Measurements from ENCODE around the gene EMILIN2. TPM values are rescaled to one million over a fixed set of nuclear protein-coding genes. Genes with fewer than 3 reads are reported as not detected.
A peak's percentile ranks its signal among the peaks of the same experiment; 100 is the strongest.

Gene EMILIN2
- total and polyA plus RNA-seq, 2 donors (not counting 1 experiment from before 2014, with no cell fraction given) = 2.5 to 48.2 TPM

GRCh38 chr18:2909431-2910140 lies 62.8 kb downstream of the EMILIN2 start:
- 95% methylated on average over 19 of the region's 22 CpGs for WGBS (ENCODE audit: insufficient coverage)
- Histone ChIP-seq H2AFZ (ENCODE audit: insufficient read depth, low read depth, low read length, poor library complexity, severe bottlenecking) (no peak overlapping the region), H3K4me1 (ENCODE audit: control insufficient read depth in 2 of 2, insufficient read depth in 2 of 2, low read length in 2 of 2) (peaks cover 4 to 17% of the 10 kb centered on the region in 2 donors), H4K20me1 (ENCODE audit: control insufficient read depth, insufficient read depth, low read length, poor library complexity, severe bottlenecking) (no peaks in the 10 kb centered on the region), H3K4me3 (ENCODE audit: control extremely low read depth in 1 of 5, extremely low read depth in 1 of 5, insufficient read depth in 1 of 5, low read depth in 2 of 5, low read length in 4 of 5) (no peak overlapping the region), H3K27me3 (replicated peaks in 1 of 4; ENCODE audit: control extremely low read depth in 1 of 4, control insufficient read depth in 3 of 4, insufficient read depth in 4 of 4, low read length in 3 of 4) (peaks cover 0 to 5% (median 2%) of the 10 kb centered on the region in 4 experiments), H3K36me3 (replicated peaks in 1 of 2; ENCODE audit: control extremely low read depth in 1 of 2, control insufficient read depth in 1 of 2, extremely low read depth in 1 of 2, insufficient read depth in 2 of 2, low read length in 1 of 2) (peaks cover 0 to 12% of the 10 kb centered on the region in 2 experiments), H3K27ac (ENCODE audit: low read length in 2 of 2) (no peak overlapping the region), H3K9me3 (ENCODE audit: control extremely low read depth in 1 of 3, control insufficient read depth in 2 of 3, insufficient read depth in 1 of 3, low read length in 2 of 3) (peaks cover 0 to 4% (median 0%) of the 10 kb centered on the region in 3 donors), H3K79me2 (ENCODE audit: control insufficient read depth, insufficient read depth, low read length) (no peaks in the 10 kb centered on the region), H3K4me2 (replicated peaks; ENCODE audit: low read depth, low read length, poor library complexity, severe bottlenecking) (no peak overlapping the region), H3K9ac (ENCODE audit: low read length) (no peak overlapping the region)
- ChIA-PET CTCF (interaction anchor here (0.6 kb wide), 1 partner anchor 67 kb away, joined by 3 read pairs; no protein-coding TSS in a partner anchor), POLR2A (no interaction called here)
- Mint-ChIP-seq H3K4me3 (no peak overlapping the region), H3K4me1 (peaks cover 27% of the 10 kb centered on the region), H3K9me3 (ENCODE audit: insufficient read depth) (no peaks in the 10 kb centered on the region), H3K27ac (peak overlapping the region; percentile 1), H3K27me3 (no peaks in the 10 kb centered on the region)
- no peak for TF ChIP-seq CTCF (IDR thresholded peaks at IDR 0.05)
- no peak for DNase-seq
- ATAC-seq (ENCODE audit: low read depth) = no peak
- intact Hi-C loops (cut with micrococcal nuclease) = loop anchor here (5.0 to 10.0 kb wide), 2 partner anchors 62 to 105 kb away; partner anchors contain the start of gene EMILIN2

- H3K9me3 Mint-ChIP-seq (ENCODE audit: insufficient read depth) = no peaks in the 10 kb centered on the region
- DNase-seq (no peak), ATAC-seq (ENCODE audit: low read depth) (no peak)
- TF ChIP-seq EZH2 (IDR thresholded peaks at IDR 0.05; ENCODE audit: borderline replicate concordance, insufficient read depth, low read depth, low read length, poor library complexity, severe bottlenecking) (no peak), CTCF (IDR thresholded peaks at IDR 0.05) (no peak)
- no peak overlapping the region for H3K27ac Mint-ChIP-seq
- intact Hi-C loops (cut with micrococcal nuclease) = no loop called here
- peaks cover 27% of the 10 kb centered on the region for H3K4me1 Mint-ChIP-seq
- CTCF ChIA-PET = interaction anchor here (0.6 kb wide), 1 partner anchor 67 kb away, joined by 3 read pairs; no protein-coding TSS in a partner anchor
- H3K4me3 ChIP-seq (ENCODE audit: control extremely low read depth in 1 of 5, extremely low read depth in 1 of 5, insufficient read depth in 1 of 5, low read depth in 2 of 5, low read length in 4 of 5) = no peak overlapping the region
- peaks cover 0 to 5% (median 2%) of the 10 kb centered on the region in 4 experiments for H3K27me3 ChIP-seq (replicated peaks in 1 of 4; ENCODE audit: control extremely low read depth in 1 of 4, control insufficient read depth in 3 of 4, insufficient read depth in 4 of 4, low read length in 3 of 4)
- no peaks in the 10 kb centered on the region for H4K20me1 ChIP-seq (ENCODE audit: control insufficient read depth, insufficient read depth, low read length, poor library complexity, severe bottlenecking)
- H3K27me3 Mint-ChIP-seq = no peaks in the 10 kb centered on the region
- H3K9ac ChIP-seq (ENCODE audit: low read length) = no peak overlapping the region
- no peak overlapping the region for H3K4me2 ChIP-seq (replicated peaks; ENCODE audit: low read depth, low read length, poor library complexity, severe bottlenecking)
- H3K36me3 ChIP-seq (replicated peaks in 1 of 2; ENCODE audit: control extremely low read depth in 1 of 2, control insufficient read depth in 1 of 2, extremely low read depth in 1 of 2, insufficient read depth in 2 of 2, low read length in 1 of 2) = peaks cover 0 to 12% of the 10 kb centered on the region in 2 experiments
- no peak overlapping the region for H3K27ac ChIP-seq (ENCODE audit: low read length in 2 of 2)
- peaks cover 4 to 17% of the 10 kb centered on the region in 2 donors for H3K4me1 ChIP-seq (ENCODE audit: control insufficient read depth in 2 of 2, insufficient read depth in 2 of 2, low read length in 2 of 2)
- no peaks in the 10 kb centered on the region for H3K79me2 ChIP-seq (ENCODE audit: control insufficient read depth, insufficient read depth, low read length)
- 98% methylated on average over 9 of the region's 10 CpGs for WGBS (ENCODE audit: insufficient coverage)
- POLR2A ChIA-PET = no interaction called here
- peaks cover 0 to 4% (median 0%) of the 10 kb centered on the region in 3 donors for H3K9me3 ChIP-seq (ENCODE audit: control extremely low read depth in 1 of 3, control insufficient read depth in 2 of 3, insufficient read depth in 1 of 3, low read length in 2 of 3)
- H3K4me3 Mint-ChIP-seq = no peak overlapping the region
- H2AFZ ChIP-seq (ENCODE audit: insufficient read depth, low read depth, low read length, poor library complexity, severe bottlenecking) = no peak overlapping the region
Measured at GRCh38 chr18:2910261-2910660, 63.5 kb downstream of the EMILIN2 start.
